PC-3 (cell line): ENCODE data around the gene HMX3.

Source experiments
- CTCF ChIP-seq: fragments of 300-600 bp; sonication (generic); conservative IDR thresholded peaks from 2 replicates; pipeline ENCODE4 v1.5.1; 2017; ENCODE audit warnings: antibody characterized with exemption, low read depth, mild to moderate bottlenecking, low read length
- EZH2 ChIP-seq: fragments of 300-600 bp; sonication (generic); IDR thresholded peaks from one replicate; pipeline ENCODE4 v1.6.1; 2017; ENCODE audit warnings: antibody characterized with exemption, mild to moderate bottlenecking, low read length; ENCODE audit not compliant: unreplicated experiment
- EZH2phosphoT487 ChIP-seq: fragments of 300-600 bp; sonication (generic); IDR thresholded peaks from 2 replicates; pipeline ENCODE4 v1.6.1; 2018; ENCODE audit warnings: mild to moderate bottlenecking, antibody characterized with exemption, low read length, borderline replicate concordance

DNA sequence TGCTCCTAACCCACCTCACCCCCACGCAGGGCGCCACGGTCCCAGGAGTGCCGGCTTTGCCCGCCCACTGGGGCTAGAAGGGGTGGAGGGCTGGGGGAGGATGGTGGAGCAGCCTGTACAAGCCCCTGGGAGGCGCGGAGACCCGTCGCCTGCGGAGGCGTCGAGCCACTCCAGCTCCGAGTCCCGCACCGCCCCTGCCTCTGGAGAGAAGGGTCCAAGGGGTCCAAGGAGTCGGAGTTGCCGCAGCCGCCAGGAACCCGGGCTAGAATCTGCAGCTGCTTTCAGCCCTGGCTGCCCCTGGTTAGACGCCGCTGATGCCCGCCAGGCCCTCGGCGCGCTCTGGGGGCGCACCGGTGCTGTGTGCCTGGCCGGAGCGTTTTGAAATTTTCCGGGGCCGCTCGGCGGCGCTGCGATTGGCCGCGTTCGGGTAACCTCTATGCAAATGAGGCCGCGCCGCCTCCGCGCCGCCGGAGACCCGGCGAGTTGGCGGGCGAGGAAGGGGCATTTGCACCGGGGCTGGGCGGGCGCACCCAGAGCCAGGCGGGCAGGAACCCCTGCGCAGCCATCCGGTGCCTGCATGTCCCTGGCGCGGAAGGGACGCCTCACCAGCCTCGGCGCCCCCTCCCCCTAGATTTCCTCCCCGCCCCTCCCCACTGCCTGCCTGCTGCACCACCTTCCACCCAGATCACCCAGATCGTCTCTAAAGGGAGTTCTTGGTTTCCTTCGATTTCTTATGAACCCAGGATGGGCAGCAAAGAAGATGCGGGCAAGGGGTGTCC is 12.1 kb downstream of the HMX3 start, which contains the start of gene HMX2:
- TF ChIP-seq EZH2, result no peak
- no peak for TF ChIP-seq CTCF
- TF ChIP-seq EZH2phosphoT487, result no peak
